ENCODE measurements around the gene ZMIZ1.

Gene ZMIZ1

DNA sequence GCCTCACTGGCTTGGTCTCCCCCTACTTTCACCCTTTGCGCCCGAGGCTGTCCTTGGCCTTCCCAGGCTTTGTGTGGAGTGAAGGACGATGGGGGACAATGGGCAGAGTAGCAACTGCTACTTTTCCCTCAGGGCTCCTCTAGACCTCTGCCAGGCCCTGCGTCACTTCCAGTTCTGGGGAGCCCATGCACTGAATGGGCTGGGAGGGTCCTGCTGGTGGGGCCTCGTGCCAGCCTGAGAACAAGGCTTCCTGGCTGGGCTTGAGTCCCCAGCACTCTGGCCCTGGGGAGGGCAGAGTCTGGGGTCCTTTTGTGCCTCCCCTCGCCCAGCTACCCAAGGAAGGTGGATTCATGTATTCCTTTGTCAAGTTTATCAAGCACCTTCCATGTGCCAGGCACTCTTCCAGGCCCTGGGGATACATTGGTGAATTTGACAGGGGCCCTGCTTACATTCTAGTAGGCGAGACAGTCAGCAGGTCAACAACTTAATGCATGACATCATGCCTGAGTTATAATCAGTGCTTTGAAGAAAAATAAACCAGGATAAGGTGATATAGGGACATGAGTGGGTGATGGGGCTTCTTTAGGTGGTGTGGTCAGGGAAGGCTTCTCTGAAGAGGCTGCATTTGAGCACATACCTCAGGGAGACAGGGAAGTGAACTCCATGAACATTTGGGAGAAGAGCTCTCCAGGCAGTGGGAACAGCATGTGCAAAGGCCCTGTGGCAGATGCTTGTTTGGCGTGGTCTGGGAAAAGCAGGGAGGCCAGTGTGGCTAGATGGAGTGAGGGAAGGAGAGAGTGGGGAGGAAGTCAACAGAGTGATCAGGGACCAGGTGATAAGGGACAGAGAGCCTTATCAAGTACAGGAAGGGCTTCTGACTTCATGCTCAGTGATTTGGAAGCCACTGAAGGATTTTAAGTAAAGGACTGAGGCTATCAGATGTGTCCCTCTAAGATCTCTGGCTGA, 14.1 kb downstream of the ZMIZ1 start:
- DNase-seq, result no peak

DNA sequence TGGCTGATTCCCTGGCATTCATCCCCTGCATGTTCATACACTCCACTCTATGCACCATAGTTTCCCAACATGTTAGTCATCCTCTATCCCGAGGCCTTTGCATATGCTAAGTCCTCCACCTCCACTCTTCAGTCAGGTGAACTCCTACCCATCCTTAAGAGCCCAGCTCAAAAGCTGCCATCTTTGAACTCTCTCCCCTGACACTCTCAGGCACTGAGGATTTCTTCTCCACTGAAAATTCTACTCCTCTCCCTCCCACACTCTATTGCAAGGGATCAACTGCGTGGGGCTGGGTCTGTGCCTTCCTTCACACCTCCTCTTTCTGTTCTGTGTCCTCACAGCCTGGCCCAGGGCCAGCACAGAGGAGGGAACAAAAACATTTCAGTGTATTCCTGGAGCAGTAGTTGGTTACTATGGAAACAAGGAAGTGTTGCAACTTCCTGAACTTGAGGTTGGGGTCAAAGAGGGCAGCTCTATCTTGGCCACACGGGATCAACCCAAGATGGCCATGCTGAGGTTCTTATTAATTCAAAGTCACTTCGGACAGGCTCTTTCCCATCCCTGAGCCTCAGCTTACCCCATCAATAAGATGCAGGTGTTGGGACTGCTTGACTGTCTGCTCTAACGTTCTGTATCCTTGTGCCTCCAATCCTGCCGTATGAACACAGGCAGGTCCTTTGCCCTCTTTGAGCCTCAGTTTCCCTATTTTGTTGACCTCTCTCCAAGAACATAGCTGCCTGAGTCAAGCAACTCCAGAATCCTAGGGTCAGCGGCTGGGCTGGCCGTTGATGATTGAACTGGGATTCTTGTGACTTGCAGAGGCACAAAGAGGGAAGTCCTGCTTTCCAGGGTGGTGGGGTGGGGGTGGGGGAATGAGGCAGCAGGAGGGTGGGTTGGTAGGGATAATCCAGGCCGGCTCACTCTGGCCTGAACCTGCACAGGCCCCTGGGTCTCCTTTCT, 15.5 kb downstream of the ZMIZ1 start:
- no peak for DNase-seq

DNA sequence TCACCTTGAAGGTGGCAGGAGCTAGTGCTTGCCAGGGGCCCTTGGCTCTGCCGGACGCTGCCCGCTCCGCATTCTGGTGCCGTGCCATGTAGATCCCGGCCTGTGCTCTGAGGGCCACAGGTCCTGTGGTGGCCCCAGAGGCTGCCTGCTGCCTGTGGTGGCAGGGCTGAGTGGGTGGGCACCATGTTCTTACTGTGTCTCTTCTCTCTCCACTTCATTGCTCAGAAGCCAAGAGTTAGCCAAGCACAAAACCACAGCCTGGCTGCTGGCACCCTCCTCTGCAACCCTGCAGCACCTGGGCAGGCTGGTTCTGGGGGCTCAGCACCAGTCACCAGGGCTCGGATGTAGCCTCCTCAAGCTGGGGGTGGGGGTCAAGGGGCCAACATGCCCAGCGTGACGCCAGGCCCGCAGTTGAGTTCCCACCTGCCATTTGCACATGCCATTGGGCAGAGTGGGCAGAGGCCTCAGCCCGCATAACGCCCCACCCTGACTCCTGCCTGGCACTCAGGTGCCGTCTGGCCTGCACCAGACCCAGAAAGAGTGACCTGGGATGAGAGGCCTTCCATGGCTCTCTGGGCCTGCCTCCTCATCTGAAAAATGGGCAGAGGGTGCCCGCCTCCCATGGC, 16.3 kb downstream of the ZMIZ1 start:
- DNase-seq, result no peak

DNA sequence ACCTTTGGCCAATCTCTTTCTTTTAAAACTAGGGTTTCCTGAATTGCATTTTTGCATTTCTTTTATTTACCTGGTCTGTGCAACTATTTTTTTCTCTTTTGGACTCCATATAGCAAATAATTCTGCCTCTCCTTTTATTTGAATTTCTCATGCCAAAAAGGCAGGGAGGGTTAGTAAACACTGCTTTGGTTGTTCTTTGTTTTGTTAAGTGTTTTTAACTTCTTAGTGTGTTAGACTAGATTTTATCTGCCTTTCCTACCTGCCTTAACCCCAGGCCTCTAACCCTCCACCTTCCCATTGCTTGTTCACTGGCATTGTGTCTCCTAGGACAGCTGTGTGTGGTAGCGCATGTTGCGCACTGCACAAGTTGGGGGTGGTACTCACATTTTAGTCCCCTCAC, 18.1 kb downstream of the ZMIZ1 start:
- no peak for DNase-seq

DNA sequence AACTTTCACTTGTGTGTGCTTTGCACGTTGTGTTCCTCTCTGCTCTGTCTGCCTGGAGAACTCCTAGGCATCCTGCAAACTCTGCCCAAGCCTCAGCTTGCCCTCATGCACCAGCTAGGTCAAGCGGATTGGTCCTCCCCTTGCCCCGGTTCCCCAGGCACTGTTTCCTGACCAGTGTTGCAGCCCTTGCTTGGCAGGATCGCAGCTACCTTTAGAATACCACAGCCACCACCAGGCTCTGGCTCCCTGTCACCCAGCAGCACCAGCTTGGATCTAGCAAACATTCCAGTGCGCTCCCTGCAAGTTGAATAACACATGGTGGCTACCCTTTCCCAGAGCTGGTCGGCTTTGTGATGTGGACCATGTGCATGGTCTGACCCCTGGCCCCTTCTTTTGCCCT, 19.0 kb downstream of the ZMIZ1 start:
- no peak for DNase-seq

DNA sequence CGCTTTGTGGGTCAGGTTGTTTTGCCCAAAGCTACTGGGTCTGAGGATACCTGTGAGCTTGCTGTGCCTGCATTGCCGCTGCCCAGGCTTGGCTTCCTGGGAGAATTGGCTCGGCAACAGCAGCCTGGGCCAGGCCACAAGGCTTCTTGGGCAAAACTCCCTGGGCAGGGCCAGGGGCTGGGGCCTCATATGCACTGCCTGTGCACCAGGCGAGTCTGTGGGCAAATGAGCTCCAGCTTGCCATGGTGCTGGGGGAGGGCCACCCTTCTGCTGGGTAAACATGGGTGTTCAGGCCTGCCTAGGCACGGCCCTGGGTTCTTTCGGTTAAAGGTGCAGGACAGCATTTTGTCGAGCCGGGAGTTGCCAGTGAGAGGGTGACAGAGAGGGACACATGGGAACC, 19.4 kb downstream of the ZMIZ1 start:
- DNase-seq, result no peak

DNA sequence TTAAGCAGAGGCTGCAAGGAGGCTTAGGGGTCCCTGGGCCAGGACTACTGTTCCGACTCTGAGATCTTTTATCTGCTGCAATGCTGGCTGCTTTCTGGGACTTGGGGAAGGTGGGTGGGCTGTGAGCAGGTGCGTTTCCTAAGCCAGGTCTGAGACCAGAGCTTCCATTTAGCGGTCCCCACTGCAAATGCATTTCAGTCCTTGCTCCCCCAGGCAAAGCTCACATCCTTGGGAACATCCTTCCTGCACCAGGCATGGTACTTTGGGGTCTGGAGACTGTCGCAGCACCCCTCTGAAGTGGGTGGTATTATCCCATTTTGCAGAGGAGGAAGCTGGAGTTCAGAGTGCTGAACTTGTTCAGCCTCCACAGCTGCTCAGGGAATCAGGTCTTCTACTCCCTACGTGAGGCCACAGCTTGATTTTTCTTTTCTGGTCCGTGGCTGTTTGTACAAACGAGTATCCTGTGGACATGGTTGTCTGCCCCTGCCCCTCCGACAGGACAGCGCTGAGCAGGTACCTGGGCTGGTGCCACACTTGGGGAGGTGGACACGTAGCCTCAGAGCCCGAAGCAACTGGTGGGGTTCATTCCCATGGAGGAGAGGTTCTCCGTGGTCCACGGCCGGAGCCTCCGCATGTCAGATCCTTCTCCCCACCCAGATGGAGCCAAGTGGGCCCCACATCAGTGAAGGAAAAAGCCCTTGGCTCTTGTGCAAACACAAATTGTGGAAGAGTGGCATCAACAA, 20.0 kb downstream of the ZMIZ1 start:
- DNase-seq, result no peak

DNA sequence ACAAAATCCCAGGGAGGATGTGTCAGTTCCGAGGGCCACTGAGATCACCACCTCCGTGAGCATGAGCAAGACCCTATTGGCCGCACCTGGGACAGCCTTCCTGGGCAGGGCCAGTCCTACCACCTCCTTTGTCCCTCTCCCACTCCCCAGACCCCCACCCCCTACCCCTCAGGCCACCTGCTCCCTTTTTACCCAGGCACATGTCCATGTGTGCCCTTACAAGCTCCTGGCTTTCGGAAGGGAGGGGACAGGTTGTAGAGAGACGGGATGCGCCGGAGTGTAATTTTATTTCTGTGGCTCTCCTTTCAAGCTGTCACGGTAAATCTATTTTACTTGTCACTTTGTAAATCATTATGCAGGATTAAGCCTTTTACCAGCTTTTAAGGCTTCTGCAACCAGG, 20.9 kb downstream of the ZMIZ1 start:
- no peak for DNase-seq

DNA sequence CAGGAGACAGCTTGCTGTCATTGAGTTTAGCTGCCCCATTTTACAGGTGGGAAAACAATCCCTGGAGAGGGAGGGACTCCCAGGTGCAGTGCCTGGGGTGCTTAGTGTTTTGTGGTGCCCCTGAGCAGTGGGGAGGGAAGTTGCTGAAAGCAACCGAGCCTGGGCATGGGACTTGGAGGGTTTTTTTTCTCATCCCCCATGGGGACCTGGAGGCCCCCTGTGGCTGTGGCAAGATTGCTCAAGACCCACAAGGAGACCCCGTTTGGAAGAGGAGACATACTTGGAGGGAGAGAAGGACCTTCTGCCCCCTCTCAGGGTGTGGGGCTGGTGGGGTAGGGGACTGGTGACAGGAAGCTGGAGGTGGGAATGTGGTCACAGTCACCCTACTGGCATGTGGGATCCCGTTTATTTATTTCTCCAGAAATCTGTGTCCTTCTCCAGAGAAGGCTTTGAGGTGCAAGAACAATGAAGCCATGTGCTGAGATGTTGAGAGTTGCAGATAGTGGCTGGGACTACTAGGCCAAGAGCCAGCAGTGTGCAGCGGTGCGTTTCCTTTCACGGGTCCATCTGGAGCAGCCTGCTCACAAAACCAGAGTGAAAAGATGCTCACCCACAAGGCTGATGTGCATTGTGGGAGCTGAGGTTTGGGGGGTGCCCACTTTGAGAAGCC, 21.5 kb downstream of the ZMIZ1 start:
- no peak for DNase-seq

DNA sequence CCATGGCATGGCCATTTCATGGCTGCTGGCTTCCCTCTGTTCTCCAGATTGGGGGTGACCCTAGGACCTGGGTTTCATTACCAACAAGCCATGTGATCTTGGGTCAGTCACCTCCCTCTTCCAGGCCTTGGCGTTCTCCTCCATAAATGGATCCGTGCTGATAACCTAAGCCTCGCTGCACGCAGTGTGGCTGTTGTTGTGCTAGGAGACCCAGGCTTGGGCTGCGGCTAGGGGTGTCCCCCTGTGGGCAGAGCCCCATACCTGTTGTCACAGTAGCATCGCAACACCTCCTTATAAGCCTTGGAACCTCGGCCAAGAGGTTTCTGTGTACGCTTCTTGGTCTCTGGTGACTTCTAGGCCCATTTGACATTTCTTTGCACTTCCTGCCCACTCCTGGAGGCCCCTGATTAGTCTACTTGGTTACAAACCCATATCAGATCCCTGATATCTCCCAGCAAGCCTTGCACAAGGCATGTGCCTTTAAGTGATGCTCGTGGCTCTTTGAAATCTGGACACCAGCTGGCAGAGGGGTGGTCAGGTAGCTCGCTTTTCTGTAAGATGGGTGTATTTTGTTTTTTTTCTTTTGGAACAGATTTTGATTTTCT, 23.6 kb downstream of the ZMIZ1 start:
- no peak for DNase-seq

DNA sequence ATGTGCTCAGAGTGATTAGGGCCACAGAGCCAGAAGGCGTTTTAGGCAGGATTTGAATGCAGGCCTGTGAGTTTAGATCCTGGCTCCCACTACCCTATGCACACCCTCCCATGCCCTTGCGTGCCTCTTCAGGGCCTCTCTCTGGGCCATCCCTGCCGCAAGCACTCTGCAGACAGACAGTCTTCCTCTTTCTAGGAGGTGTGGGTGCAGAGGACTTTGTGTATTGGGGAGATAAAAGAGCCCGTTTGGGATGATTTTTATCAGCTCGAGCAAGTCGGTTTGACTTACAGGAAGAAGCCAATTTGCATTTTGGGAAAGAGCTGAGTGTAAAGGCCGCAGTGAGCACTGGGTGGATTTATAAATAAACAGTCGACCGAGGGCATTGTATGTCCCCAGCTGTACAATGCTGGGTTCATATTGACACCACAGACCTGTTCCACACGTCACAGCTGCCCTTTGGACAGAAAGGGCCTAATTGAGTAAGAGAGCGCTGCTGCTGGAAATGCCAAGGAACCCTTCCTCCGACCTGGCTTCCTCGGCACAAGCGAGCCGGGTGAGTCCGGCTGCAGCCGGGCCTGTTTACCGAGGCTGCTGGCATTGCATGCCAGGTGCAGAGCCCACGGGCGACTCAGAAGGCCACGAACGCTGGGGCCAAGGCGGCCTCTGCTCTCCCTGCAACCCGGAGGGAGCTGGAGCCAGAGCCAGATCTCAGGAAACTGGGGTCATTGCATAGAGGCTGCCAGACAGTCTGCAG, 25.1 kb downstream of the ZMIZ1 start:
- DNase-seq, result no peak

DNA sequence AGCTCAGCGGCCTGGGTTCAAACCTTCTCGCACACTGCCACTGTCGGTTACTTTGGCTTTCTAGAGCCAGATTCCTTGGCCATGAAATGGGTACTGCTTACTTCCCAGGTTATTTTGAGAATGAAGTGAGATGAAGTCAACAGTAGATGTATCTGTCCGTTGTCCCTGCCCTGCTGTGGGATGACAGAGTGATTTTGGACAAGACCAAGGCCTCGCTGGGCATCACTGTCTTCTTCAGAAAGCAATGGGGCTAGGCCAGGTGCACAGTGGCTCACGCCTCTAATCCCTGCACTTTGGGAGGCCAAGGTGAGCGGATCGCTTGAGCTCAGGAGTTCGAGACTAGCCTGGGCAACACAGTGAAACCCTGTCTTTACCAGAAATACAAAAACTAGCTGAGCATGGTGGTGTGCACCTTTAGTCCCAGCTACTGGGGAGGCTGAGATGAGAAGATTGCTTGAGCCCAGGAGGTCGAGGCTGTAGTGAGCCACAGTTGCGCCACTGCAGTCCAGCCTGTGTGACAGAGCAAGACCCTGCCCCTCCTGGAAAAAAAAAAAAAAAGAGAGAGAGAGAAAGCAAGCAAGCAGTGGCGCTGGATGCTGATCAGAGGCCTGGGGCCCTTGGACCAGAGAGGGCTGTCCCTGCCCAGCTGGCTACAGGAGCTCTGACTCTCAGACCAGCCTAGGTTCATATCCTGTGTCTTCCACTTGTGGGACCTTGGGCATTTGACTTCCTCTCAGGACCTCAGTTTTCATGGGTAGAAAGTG, 25.8 kb downstream of the ZMIZ1 start:
- no peak for DNase-seq

DNA sequence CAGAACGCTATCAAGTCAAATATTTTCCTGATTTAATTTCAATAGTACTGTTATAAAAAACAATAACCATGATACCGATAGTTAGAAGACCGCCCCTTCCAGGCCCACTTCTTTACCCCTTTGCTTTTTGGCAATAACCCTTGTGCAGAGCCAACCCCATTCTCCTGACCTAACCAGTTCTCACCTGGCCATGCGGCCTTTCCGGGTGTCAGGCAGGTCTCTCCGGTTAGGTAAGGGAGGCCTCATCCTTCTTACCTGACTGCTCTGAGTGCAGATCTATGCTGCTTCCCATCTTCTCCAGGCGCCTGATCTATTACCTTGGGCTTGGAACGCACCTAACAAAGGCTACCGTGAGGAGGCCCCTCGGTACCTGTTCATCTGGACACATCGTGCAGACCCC, 26.6 kb downstream of the ZMIZ1 start:
- no peak for DNase-seq

DNA sequence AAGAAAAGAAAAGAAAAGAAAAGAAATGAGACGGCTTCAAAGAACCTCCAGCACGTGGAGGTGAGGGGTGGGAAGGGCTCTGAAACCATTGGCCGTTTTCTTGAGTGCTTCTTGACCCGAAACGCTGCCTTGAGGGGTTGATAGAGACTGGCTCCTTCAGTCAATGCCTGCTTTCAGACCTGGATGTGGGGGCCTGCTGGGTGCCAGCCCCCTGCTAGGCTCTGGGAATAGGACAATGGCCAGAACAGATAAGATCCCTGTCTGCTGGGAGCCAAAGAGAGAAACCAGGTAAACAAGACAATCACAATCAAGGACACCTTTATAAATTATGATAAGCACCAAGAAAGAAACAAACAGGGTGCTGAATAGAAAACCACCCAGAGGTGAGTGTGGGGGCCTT, 27.7 kb downstream of the ZMIZ1 start:
- DNase-seq, result no peak

DNA sequence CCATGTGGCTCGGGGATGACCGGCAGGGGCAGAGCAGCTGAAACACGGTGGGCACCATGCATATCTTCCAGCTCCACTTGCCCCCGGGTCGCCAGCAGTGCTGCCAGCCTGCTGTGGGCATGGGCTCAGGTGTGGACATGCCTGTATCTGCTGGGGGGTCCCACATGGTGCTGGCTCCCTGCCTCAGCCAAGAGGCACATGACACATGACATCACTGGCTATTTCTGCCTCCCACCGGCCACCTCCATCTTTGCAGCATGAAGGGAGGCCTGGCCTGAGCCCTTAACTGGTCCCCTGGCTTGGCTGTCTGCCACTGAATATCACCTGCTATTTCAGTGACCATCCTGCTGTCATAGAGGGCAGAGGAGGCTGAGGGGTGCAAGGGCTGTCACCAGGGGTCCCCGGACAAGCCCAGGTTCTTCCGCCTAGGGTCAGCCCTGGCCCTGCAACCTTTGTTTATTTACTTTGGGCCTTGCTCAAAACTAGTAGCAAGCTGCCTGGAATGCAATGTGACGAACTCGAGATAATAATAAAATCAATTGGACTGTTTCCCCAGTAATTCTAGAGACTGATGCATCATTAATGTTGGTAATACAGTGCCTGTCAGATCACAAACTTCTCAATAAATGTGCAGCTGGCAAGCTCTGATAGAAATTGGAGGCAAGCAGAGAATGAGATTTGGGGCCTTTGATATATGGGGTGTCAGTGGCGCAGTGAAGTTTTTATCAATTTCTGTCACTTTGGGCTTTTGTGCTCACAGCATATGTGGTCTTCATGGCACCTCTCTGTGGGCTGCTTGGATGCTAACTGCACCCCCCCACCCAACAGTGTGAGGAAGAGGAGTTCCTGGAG, 28.5 kb downstream of the ZMIZ1 start:
- DNase-seq, result no peak

DNA sequence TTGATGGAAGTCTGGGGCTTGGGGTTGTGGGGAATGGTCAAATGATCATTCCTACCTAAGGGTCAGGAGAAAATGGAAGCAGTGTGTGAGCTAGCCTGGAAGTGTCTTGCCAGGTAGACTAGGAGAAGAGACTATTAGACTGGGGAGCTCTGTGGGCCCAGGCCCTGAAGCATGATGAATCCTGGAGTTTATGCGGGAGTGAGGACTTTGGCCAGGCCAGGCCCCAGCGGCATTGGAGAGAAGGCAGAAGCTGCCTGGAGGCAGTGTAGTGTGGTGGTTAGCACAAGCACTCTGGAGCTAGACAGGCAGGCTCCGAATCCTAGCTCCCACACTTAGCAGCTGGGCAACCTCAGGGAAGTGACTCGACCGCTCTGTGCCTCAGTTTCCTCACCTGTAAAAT, 29.3 kb downstream of the ZMIZ1 start:
- DNase-seq, result no peak

DNA sequence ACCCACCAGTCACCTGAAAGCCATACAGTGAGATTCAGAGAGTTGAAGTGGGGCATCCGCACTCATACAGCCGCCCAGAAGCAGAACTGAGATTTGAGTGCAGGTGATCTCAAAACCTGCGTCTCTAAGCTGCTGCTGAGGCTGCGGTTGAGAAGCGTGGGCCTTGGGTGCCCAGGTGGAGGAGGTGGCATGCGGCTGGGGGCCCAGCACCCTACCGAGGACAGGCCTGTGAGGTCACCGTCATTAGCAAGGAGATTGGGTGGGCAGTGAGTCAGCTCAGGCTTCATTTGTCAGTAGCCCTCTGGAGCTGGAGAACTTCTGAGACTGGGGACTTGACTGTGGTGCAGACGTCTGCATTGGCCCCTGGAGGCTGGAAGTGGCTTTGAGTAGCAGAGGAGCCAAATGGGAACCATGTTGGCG, 29.8 kb downstream of the ZMIZ1 start:
- no peak for DNase-seq

DNA sequence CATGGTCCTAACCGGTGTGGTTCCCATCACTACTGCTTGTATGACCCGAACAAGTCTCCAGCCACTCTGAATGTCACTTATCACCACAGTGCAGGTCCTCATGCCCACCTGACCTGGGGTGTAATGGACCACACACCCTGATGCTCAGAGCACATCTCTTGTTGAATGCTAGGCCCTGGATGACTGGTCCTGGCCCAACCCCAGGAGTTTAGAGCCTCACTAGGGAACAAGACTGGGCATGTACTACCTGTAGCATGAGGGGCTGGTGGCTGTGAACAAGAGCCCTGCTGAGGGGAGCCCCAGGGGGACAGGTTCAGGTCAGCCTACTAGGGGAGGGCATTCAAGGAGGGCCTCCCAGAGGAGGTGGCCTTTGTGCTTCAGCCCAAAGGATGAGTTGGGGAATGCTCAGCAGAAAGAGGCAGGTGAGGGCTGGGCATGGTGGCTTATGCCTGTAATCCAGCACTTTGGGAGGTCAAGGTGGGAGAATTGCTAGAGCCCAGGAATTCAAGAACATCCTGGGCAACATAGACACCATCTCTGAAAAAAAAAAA, 31.2 kb downstream of the ZMIZ1 start:
- no peak for DNase-seq

DNA sequence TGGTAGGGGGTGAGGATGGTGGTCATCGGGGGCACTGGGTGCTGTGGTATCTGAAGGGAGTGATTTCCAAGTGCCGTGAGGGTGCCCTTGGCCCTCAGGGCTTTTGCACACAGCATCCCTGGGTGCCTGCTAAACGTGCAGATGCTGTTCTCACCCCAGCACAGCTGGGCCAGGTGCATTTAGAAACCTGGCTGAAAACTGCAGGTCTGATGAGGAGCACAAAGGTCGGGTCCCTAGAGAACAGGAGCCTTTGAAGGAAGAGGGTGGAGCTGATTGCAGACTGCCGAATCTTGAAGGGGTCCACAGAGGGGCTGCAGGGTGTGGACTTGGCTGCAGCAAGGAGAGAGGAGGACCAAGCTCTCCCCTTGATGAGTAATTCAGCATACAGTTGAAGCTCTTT, 32.0 kb downstream of the ZMIZ1 start:
- no peak for DNase-seq

Data from activated CD4-positive, alpha-beta T cell treated with anti-CD3 and anti-CD28 coated beads for 48 hours (primary cell).